Femur (tissue), 1 donor: ENCODE results near the gene DDX20.
A peak's percentile ranks its signal among the peaks of the same experiment; 100 is the strongest.

Experiments
- DNase-seq: peaks from one replicate; pipeline ENCODE4 v3.0.0-alpha.2; 2017

The DDX20 gene, protein sequence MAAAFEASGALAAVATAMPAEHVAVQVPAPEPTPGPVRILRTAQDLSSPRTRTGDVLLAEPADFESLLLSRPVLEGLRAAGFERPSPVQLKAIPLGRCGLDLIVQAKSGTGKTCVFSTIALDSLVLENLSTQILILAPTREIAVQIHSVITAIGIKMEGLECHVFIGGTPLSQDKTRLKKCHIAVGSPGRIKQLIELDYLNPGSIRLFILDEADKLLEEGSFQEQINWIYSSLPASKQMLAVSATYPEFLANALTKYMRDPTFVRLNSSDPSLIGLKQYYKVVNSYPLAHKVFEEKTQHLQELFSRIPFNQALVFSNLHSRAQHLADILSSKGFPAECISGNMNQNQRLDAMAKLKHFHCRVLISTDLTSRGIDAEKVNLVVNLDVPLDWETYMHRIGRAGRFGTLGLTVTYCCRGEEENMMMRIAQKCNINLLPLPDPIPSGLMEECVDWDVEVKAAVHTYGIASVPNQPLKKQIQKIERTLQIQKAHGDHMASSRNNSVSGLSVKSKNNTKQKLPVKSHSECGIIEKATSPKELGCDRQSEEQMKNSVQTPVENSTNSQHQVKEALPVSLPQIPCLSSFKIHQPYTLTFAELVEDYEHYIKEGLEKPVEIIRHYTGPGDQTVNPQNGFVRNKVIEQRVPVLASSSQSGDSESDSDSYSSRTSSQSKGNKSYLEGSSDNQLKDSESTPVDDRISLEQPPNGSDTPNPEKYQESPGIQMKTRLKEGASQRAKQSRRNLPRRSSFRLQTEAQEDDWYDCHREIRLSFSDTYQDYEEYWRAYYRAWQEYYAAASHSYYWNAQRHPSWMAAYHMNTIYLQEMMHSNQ

DNA sequence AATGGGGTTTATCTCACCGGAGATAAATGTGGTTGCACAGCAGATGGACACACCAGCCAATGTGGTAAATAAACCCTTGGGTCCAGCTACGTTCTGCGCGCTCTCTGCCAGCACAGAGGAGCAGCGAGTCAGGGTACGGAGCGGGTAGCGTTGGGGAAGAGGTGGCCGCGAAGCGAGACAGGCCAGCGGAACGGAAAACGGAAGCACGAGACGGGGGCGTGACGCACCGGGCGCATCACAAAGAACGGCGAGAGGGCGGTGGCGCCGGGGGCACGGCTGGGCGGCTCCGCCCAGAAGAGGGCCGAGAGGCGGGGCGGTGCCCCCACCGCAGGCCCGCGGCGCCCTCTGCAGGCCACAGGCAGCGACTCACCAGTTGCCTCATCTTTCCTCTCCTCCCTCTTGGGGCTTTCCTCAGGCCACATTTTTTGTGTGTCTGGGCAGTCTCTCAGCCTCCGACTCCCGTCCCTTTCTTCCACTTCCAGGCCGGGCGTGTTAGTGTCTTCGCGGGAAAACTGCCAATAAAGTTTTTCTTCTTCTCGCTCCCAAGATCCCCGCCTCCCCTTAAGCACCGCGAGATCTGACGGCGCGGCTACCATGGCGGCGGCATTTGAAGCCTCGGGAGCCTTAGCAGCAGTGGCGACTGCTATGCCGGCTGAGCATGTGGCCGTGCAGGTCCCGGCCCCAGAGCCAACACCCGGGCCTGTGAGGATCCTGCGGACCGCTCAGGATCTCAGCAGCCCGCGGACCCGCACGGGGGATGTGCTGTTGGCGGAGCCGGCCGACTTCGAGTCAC, at the start of gene DDX20:
TSS of gene DDX20 (plus strand) at position 571 of the 793 bp plus-strand sequence. CDS start at position 595, 24 bp downstream.
- DNase-seq, result peak; percentile 95

DNA sequence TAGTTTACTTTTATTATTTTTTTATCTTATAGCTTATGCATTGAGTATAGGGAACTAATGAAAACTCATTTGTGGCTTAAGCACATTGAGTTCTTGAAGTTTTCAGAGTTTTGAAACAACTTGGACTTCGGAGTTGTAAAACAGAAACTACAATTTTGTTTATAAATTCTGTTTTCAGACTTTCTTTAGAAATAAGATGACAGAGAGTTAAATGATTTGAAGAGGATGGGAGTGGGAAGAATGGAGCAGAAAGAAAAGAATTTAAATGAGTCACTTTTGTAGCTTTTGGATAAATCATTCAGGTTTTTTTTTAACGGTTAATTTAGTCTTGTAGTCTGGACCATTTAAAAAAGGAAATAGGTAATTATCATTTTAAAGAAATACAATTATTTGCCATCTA, 48.8 kb upstream of the DDX20 start:
- DNase-seq, result no peak

- DNase-seq, result no peak
These were observed 47.8 kb upstream of the DDX20 start for GRCh38 chr1:111707906-111708305.

GRCh38 chr1:111709986-111710385, 45.7 kb upstream of the DDX20 start:
- no peak for DNase-seq

DNA sequence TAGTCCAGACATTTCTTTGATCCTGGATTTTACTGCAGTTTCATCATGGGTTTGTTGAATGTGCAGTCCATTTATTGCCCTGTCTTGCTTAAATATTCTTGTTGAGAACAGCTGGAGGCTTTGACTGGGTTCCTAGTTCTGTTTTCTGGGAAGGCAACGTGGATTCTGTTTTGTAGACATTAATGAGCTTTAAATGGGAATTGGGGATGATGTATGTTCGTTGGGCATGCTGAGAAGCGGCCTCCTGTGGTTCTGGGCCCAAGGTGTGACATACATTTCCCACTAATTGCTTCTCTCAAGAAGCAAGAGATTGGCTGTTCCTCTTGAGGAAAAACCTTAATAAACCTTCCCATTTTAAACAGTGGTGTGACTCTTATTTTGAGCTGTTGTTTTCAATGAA, 39.4 kb upstream of the DDX20 start:
- no peak for DNase-seq

GRCh38 chr1:111717450-111717849, 38.3 kb upstream of the DDX20 start:
- no peak for DNase-seq

DNA sequence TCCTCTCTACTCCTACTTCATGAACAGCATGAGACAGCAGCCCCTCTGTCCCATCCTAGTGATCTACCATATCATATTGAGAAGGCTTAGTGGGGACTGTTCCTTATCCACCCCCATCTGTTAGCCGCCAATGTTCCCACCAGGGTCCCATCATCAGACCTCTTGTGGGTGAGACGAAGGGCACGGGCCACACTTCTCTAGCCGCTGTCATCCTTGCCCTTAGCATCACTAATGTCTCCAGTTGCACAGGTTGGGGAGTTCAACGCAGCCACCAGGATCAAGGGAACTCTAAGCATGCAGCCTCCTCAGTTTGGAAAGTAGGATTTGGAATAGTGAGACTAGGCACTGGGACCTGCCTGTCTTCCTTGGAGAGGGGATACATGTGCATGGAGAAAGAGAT, 36.6 kb upstream of the DDX20 start:
- DNase-seq, result no peak

DNA sequence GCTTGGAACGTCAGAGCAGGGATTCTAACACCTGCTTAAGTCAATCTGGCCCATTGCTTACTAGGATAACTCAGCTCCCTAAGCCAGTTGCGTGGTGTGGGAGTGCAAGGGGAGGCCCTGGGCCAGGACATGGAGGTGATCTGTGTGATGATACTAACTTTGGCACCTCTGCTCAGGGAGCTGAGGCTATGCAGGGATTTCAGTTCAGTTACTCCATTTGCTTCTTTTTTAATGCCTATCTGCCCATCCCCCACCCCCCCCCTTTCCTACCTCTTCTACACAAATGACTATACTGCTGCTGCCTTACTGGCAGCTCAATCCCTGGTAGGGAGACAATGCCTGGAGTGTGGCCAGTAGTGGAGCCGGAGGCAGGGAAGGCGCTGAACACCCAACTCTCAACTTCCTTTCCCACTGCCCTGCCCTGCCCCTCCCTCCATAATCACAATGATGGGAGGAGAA, 36.0 kb upstream of the DDX20 start:
- DNase-seq, result no peak

GRCh38 chr1:111720274-111720976, 35.3 kb upstream of the DDX20 start:
- DNase-seq, result no peak

DNA sequence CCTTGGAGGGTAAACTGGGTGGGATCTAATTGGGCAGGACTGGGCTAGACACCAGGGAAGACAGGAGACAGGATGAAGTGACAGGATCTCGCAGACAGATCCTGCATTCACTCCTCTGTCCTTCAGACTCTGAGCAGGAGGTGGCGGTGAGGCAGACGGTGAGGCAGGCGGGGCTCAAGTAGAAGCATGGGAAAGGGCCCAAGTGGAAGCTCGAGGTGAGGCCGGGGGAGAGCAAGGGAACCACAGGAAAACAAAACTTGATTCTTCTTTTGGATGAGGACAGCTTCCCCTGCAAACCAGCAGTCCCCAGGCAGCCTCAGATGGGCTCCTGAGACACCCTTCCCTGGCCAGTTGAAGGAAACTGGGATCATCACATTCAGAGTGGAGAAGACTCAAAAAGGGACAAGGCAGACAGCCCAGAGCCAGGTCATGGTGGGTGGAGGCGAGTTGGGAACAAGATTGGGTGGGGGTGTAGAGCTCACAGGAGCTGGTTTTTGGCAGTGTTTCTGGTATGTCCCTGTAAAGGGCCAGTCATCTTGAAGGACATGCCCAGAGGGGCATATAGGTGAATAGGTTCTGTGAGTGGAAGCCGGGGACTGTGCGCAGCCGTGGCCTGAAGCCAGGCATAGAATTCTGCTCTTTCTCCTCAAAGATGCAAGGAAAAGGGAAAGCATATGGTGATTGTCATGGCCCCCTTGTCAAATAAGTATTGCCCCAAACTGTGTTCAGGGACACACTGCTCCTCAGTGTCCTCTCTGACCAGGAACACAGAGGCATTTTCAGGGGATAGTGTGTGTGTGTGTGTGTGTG, 34.5 kb upstream of the DDX20 start:
- no peak for DNase-seq

DNA sequence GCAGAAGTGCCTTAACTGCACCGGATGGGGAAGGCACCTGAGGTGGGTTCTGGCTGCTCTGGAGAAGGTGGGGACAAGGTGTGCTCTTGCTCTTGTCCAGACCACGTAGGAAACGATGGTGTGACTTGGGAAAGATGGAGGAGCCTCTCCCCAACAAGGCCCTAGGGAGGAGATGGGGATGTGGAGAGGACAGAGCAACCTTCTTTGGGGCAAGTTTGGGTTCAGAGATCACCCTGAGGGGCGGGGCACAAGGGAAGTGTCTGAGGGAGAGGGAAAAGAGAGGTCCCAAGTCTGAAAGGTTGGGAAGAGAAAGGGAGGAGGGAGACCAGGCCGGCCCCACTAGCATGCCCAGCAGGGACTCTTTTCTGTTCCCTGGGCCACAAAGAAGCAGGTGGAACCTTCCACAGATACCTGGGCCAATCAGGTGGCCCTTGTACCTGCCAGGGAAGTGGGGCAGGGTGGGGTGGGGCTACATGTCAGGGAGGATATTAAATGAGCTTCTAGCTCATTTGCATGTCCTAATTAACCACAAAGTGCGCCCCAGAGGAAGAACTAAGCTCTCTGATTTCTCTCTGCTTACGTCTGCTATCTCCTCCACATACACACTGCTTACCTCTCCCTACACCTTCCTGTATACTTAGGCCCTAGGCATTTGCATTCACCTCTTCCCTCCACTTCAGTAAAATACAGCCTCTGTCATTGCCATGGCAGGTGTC, 32.5 kb upstream of the DDX20 start:
- no peak for DNase-seq

DNA sequence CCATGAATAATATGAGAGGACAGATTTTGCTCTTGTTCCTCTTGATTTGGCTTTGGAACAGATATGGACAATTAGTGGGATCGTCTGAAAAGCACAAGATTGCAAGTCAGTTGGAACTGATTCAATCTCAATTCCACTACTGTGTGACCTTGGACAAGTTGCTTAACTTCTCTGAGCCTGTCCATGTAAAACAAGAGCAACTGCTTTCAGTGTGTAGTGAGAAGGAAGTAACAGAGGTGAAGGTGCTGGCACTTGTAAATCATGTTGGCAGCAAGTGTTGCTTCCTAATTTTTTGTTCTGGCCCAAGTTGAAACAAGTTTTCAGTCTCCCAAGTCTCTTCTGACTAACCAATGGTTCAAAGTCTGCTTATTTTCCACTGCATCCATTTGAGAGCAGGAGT, 31.8 kb upstream of the DDX20 start:
- DNase-seq, result no peak

- DNase-seq, result peak; percentile 72
These were observed 30.5 kb upstream of the DDX20 start for GRCh38 chr1:111725192-111725591.

DNA sequence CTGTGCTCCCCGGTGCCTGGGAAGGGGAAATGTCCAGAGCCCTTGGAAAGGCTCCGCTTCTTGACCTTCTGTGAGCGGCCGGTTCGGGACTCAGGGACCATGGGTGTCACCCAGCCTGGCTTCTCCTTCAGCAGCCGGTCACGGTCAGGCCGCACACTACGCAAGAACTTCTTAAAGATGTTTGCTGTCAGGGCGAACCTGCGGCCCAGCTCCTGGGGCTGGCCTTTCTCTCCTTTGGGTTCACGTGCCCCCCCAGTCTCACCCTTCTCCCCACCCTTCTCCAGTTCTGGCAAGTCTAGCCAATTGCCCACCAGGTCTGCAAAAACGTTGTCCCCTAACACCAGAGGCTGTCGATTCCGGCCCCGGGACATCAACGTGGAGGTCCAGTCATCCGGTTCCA, 28.6 kb upstream of the DDX20 start:
- DNase-seq, result no peak

- DNase-seq, result peak; percentile 81
These were observed 26.3 kb upstream of the DDX20 start for GRCh38 chr1:111729271-111729921.

- DNase-seq, result no peak
These were observed 25.6 kb upstream of the DDX20 start for GRCh38 chr1:111729946-111730681.

- DNase-seq, result no peak
These were observed 25.0 kb upstream of the DDX20 start for GRCh38 chr1:111730706-111731105.

DNA sequence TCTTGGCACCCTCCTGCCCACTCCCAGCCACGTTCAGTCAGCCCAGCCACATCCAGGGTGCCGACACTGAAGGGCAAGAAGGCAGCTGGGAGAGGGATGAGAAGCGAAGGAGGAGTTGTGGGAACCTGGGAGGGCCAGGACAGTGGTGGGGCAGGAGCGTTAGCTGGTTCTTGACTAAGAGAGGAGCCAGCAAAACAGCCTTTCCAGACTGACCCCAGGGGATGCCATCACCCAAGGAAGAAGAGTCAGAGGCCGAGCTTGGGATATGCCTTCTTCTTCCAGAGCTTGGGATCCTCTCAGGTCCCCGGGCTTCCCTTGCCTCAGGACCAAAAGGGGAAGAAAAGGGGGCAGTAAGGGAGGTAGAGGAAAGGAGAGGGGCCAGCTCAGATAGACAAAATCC, 23.7 kb upstream of the DDX20 start:
- DNase-seq, result no peak

DNA sequence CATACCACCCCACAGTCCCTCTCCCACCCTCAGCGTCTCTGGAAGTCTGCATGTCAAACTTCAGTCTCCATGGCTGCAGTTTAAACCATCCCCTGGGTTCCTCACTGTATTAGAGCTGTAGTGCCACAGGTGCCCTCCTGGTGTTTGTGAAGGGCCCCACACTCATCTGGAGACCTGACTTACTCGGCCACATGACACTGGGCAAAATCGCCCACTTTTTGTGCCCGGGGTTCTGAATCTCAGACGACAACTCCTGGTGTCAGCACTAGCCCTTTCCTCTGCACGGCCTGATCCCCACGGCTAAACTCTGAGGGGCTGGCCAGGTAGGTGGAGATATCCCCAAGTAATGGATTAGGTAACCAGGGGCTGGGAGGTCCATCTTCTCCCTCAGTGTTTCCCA, 23.0 kb upstream of the DDX20 start:
- no peak for DNase-seq
